Glutamatergic neuron (in vitro differentiated cells): ENCODE measurements around the gene GNAZ. TPM values are rescaled to one million over a fixed set of nuclear protein-coding genes. Genes with fewer than 3 reads are reported as not detected.

ENCODE experiments used
- DNase-seq: peaks from one replicate; pipeline ENCODE4 v3.0.0; 2022
- H3K27ac Mint-ChIP-seq: one replicate; pipeline ENCODE4 v1.8.0; 2020; ENCODE audit warnings: mild to moderate bottlenecking, mixed read lengths, inconsistent platforms; ENCODE audit not compliant: unreplicated experiment
- H3K27me3 Mint-ChIP-seq: one replicate; pipeline ENCODE4 v1.8.0; 2020; ENCODE audit warnings: mild to moderate bottlenecking, moderate library complexity, mixed read lengths, inconsistent platforms; ENCODE audit not compliant: unreplicated experiment
- H3K36me3 Mint-ChIP-seq: one replicate; pipeline ENCODE4 v1.8.0; 2020; ENCODE audit warnings: mild to moderate bottlenecking, mixed read lengths, inconsistent platforms; ENCODE audit not compliant: unreplicated experiment
- H3K4me1 Mint-ChIP-seq: one replicate; pipeline ENCODE4 v1.8.0; 2020; ENCODE audit warnings: mild to moderate bottlenecking, low read depth, mixed read lengths, inconsistent platforms; ENCODE audit not compliant: unreplicated experiment
- H3K4me3 Mint-ChIP-seq: one replicate; pipeline ENCODE4 v1.8.0; 2020; ENCODE audit warnings: mild to moderate bottlenecking, mixed read lengths, inconsistent platforms; ENCODE audit not compliant: unreplicated experiment
- H3K9me3 Mint-ChIP-seq: one replicate; pipeline ENCODE4 v1.8.0; 2020; ENCODE audit warnings: mild to moderate bottlenecking, moderate library complexity, mixed read lengths, inconsistent platforms; ENCODE audit not compliant: unreplicated experiment
- total RNA-seq: library from RNA; stranded (reverse); fragmentation: NEBNext Ultra II Directional; extraction: Animal tissue kit (Norgen Biotek cat#: 25700); gene quantifications from one replicate; pipeline ENCODE4 v1.2.1, GENCODE V29; 2021; ENCODE audit not compliant: unreplicated experiment
- TF ChIP-seq, protein P1 (sequence below): fragments of 200-600 bp; sonication (generic); IDR thresholded peaks from one replicate; pipeline ENCODE4 v1.5.0; 2021; ENCODE audit not compliant: partially characterized antibody, unreplicated experiment

Gene GNAZ
- total RNA-seq, 1 donor from 2014 or later = 82.5 TPM

DNA sequence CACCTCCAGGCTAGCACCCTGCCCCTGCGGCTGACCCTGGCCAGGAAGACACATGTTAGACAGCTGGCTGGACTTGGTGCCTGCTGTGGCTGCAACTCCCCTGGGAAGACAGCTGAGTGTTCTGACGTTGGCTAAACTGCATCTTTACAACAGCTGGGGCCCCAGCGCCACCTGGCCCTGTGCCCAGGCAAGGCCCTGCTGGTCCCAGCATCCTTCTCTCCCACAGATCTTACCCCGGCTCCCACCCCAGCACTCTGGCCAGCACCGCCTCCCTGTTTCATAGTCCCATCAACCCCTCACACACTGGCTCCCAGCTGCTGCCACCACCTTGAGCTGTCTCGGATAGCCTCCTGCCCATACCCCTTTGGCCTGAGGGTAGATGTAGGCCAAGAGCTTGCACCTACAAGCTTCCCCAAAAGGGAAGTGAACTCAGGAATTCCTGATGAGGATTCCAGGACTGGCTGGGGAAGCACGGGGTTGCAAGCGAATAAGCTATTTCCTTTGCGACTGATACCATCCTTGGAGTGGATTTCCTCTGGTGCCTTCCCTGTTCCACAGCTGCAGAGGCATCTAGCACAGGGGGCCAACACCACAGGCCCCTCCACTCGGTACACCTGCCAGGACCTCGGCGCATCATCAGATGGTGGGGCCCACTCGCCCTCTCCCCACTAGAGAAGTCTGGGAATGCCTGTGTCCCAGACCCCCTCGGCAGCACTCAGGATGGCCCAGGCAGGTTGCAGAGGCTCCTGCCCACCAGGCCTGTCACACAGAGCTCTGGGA, 42.9 kb downstream of the GNAZ start:
- H3K4me3 Mint-ChIP-seq = peak overlapping the region; percentile 71
- peak overlapping the region; percentile 85 for H3K27ac Mint-ChIP-seq
- TF ChIP-seq, protein P1, sequence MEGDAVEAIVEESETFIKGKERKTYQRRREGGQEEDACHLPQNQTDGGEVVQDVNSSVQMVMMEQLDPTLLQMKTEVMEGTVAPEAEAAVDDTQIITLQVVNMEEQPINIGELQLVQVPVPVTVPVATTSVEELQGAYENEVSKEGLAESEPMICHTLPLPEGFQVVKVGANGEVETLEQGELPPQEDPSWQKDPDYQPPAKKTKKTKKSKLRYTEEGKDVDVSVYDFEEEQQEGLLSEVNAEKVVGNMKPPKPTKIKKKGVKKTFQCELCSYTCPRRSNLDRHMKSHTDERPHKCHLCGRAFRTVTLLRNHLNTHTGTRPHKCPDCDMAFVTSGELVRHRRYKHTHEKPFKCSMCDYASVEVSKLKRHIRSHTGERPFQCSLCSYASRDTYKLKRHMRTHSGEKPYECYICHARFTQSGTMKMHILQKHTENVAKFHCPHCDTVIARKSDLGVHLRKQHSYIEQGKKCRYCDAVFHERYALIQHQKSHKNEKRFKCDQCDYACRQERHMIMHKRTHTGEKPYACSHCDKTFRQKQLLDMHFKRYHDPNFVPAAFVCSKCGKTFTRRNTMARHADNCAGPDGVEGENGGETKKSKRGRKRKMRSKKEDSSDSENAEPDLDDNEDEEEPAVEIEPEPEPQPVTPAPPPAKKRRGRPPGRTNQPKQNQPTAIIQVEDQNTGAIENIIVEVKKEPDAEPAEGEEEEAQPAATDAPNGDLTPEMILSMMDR = no peak
- DNase-seq = peak; percentile 69
- H3K4me1 Mint-ChIP-seq = peaks cover 30% of the 10 kb centered on the region
- peaks cover 14% of the 10 kb centered on the region for H3K27me3 Mint-ChIP-seq
- H3K36me3 Mint-ChIP-seq = no peaks in the 10 kb centered on the region
- H3K9me3 Mint-ChIP-seq = peaks cover 20% of the 10 kb centered on the region

DNA sequence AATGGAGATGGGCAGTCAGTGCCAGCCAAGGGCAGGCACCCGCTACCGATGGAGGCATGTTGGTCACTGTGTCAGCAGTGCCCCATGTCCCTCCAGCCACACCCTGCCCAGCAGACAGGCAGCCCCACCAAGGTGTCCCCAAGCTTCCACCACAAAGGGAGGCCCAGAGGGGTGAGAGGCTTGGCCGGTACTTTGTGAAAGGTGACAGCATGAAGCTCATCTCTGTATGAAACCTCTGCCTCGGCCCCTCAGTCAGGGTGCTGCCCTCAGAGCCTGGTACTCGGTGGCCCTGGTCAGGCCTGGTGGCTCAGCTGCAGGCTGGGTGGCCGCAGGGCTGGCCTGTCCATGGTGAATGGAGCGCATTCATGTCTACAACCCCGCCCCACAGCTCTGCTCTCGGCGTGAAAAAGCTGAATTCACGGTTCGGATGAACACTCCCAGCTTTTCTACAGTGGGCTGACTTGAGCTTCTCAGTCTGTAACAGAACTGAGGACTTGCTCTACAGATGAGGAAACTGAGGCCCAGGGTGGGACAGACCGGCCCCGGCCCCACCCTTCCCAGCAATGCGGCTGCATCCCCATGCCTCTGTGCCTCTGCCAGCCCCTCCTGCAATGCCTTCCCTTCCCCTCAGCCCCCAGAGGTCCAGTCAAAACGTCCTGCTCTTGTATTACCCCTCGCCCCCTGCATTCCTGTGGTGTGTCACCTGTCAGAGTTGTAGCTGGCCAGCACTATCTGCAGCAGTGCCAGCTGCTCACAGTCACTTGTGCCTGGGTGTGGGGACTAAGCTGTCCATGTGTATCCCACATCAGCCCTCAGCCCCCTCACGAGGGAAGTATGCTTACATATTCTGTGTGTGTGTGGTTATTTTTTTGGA, 43.8 kb downstream of the GNAZ start:
- Mint-ChIP-seq H3K36me3 (no peaks in the 10 kb centered on the region), H3K27me3 (peaks cover 14% of the 10 kb centered on the region), H3K27ac (no peak overlapping the region)

DNA sequence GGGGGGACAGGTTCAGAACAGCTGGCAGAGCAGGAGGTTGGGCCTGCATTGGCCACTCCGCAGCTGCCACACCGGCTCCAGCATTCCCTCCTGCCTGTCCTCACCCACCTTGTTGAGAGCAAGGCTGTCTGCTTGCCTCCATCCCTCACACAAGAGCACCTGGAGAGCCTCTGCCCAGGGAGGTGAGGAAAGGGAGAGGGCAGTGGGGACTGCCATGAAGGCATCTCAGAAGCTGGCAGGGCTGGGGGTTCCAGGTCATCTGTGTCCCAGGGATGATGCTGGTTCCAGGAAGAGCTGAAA, 44.4 kb downstream of the GNAZ start:
- H3K9me3 Mint-ChIP-seq = peaks cover 23% of the 10 kb centered on the region
- TF ChIP-seq, protein P1 = no peak
- DNase-seq = no peak
- H3K4me1 Mint-ChIP-seq = peaks cover 30% of the 10 kb centered on the region
- H3K27ac Mint-ChIP-seq = no peak overlapping the region
- H3K27me3 Mint-ChIP-seq = peaks cover 16% of the 10 kb centered on the region
- H3K4me3 Mint-ChIP-seq = no peak overlapping the region
- no peaks in the 10 kb centered on the region for H3K36me3 Mint-ChIP-seq

More for the DNA sequence above, 43.8 kb downstream of the GNAZ start:
- no peak overlapping the region for H3K4me3 Mint-ChIP-seq
- H3K4me1 Mint-ChIP-seq = peaks cover 30% of the 10 kb centered on the region
- DNase-seq = no peak
- TF ChIP-seq, protein P1 = no peak
- peaks cover 20% of the 10 kb centered on the region for H3K9me3 Mint-ChIP-seq

DNA sequence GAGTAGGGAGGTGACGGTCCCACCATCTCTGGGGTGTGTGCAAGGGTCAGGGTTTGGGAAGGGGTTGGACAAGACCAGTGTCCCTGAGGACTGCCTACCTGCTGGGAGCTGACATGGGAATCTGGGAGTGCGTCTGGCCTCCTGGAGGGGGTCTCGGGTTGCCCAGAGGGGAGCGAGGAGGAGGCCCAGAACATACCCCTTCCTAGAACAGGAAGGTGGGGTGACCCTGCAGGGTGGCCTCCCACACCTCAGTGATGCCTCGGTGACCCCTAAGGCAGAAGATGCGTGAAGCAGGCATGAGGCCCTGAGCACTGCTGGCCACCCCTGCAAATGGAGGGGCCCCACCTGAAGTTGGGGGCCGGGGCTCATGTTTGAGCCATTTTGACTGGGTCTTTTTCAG, 45.0 kb downstream of the GNAZ start:
- DNase-seq = no peak
- H3K36me3 Mint-ChIP-seq = no peaks in the 10 kb centered on the region
- no peak overlapping the region for H3K4me3 Mint-ChIP-seq
- TF ChIP-seq, protein P1 = no peak
- peaks cover 23% of the 10 kb centered on the region for H3K9me3 Mint-ChIP-seq
- peaks cover 28% of the 10 kb centered on the region for H3K4me1 Mint-ChIP-seq
- no peak overlapping the region for H3K27ac Mint-ChIP-seq
- peaks cover 10% of the 10 kb centered on the region for H3K27me3 Mint-ChIP-seq
